Hepatocyte (in vitro differentiated cells): ENCODE measurements around the gene NRTN. TPM values are rescaled to one million over a fixed set of nuclear protein-coding genes. Genes with fewer than 3 reads are reported as not detected.

Experiments used
- DNase-seq: peaks from one replicate; pipeline ENCODE4 v3.0.0-alpha.2; 2016; ENCODE audit warnings: low spot score
- H2AFZ ChIP-seq: fragments of 200-600 bp; sonication (generic); 2 replicates; pipeline ENCODE4 v1.6.0; 2016; ENCODE audit warnings: antibody characterized with exemption, mild to moderate bottlenecking
- H3K27ac ChIP-seq: fragments of 200-600 bp; sonication (generic); 2 replicates; pipeline ENCODE4 v1.5.1; 2016; ENCODE audit warnings: mild to moderate bottlenecking
- H3K27me3 ChIP-seq: fragments of 200-600 bp; sonication (generic); 2 replicates; pipeline ENCODE4 v1.6.1; 2016
- H3K36me3 ChIP-seq: fragments of 200-600 bp; sonication (generic); replicated peaks from 2 replicates; pipeline ENCODE4 v1.5.1; 2016; ENCODE audit warnings: low read depth; ENCODE audit not compliant: insufficient read depth
- H3K4me1 ChIP-seq: fragments of 200-600 bp; sonication (generic); 2 replicates; pipeline ENCODE4 v1.5.1; 2016; ENCODE audit warnings: mild to moderate bottlenecking, moderate library complexity; ENCODE audit not compliant: insufficient read depth
- H3K4me2 ChIP-seq: fragments of 200-600 bp; sonication (generic); 2 replicates; pipeline ENCODE4 v1.6.0; 2016
- H3K4me3 ChIP-seq: fragments of 200-600 bp; sonication (generic); 2 replicates; pipeline ENCODE4 v1.5.1; 2016; ENCODE audit warnings: mild to moderate bottlenecking
- H3K79me2 ChIP-seq: fragments of 200-600 bp; sonication (generic); 2 replicates; pipeline ENCODE4 v1.6.0; 2017; ENCODE audit warnings: mild to moderate bottlenecking
- H3K9me2 ChIP-seq: fragments of 200-600 bp; sonication (generic); replicated peaks from 2 replicates; pipeline ENCODE4 v1.6.0; 2017; ENCODE audit warnings: mild to moderate bottlenecking; ENCODE audit not compliant: insufficient read depth
- H3K9me3 ChIP-seq: fragments of 200-600 bp; sonication (generic); 2 replicates; pipeline ENCODE4 v1.5.1; 2016; ENCODE audit warnings: low read depth, mild to moderate bottlenecking
- H4K20me1 ChIP-seq: fragments of 200-600 bp; sonication (generic); 2 replicates; pipeline ENCODE4 v1.6.0; 2016; ENCODE audit warnings: mild to moderate bottlenecking; ENCODE audit not compliant: insufficient read depth, poor library complexity, severe bottlenecking
- EZH2 ChIP-seq: fragments of 200-600 bp; sonication (generic); IDR thresholded peaks from 2 replicates; pipeline ENCODE4 v1.6.1; 2016; ENCODE audit warnings: antibody characterized with exemption, mild to moderate bottlenecking, borderline replicate concordance
- EZH2phosphoT487 ChIP-seq: fragments of 200-600 bp; sonication (generic); IDR thresholded peaks from one replicate; pipeline ENCODE4 v1.6.1; 2018; ENCODE audit warnings: antibody characterized with exemption, mild to moderate bottlenecking, low read depth, moderate library complexity; ENCODE audit not compliant: unreplicated experiment, severe bottlenecking
- WGBS: methylation state at CpG from one replicate; pipeline ENCODE4 v1.1.6; 2016; ENCODE audit warnings: low lambda C conversion rate; ENCODE audit errors: missing lambda C conversion rate; 5-methylcytosine and 5-hydroxymethylcytosine counted together
- polyA plus RNA-seq: library from polyadenylated mRNA; unstranded; fragments of >200 nt; fragmentation: Nextera tagmentation; extraction: Ambion mirVana; gene quantifications from 2 replicates; pipeline ENCODE4 v1.2.1, GENCODE V29; 2016
- total RNA-seq: library from RNA; depleted of rRNA; stranded (reverse); fragments of >200 nt; gene quantifications from 2 replicates; pipeline ENCODE4 v1.2.3, GENCODE V29; 2014
- TF ChIP-seq, protein P1 (sequence below): fragments of 200-600 bp; sonication (generic); IDR thresholded peaks from 2 replicates; pipeline ENCODE4 v1.5.1; 2016; ENCODE audit warnings: antibody characterized with exemption, mild to moderate bottlenecking; ENCODE audit not compliant: poor library complexity

NRTN gene
- total and polyA plus RNA-seq, 2 experiments from 2014 or later, result 2.7 to 31.1 TPM

DNA sequence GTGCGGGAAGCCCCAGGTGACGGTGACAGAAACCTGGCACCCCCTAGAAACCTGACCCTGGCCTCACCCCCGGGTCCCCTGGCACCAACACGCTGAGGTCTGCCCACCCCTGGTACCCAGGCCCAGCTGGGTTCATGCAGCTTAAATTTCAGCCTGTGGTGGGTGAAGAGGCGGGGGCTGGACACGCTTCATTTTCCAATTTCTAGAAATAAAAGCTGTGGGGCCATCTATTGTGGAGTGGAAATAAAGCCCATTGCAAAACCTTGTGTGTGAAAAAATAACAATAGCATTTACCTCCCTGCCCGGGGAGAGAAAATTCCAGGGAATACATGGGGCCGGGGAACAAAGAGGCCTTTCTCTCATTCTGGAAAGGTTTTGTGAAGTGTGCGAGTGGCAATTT, 73.0 kb downstream of the NRTN start:
- Histone ChIP-seq H3K9me3 (no peaks in the 10 kb centered on the region), H3K4me3 (no peak overlapping the region), H2AFZ (no peak overlapping the region), H3K27ac (no peak overlapping the region), H3K4me2 (no peak overlapping the region), H3K27me3 (no peaks in the 10 kb centered on the region), H3K79me2 (no peaks in the 10 kb centered on the region), H4K20me1 (no peaks in the 10 kb centered on the region), H3K36me3 (no peaks in the 10 kb centered on the region), H3K4me1 (peaks cover 15% of the 10 kb centered on the region), H3K9me2 (no peaks in the 10 kb centered on the region)
- 89% methylated on average over 9 of the region's 9 CpGs for WGBS
- no peak for DNase-seq
- TF ChIP-seq EZH2 (no peak), EZH2phosphoT487 (no peak)
- TF ChIP-seq, protein P1, sequence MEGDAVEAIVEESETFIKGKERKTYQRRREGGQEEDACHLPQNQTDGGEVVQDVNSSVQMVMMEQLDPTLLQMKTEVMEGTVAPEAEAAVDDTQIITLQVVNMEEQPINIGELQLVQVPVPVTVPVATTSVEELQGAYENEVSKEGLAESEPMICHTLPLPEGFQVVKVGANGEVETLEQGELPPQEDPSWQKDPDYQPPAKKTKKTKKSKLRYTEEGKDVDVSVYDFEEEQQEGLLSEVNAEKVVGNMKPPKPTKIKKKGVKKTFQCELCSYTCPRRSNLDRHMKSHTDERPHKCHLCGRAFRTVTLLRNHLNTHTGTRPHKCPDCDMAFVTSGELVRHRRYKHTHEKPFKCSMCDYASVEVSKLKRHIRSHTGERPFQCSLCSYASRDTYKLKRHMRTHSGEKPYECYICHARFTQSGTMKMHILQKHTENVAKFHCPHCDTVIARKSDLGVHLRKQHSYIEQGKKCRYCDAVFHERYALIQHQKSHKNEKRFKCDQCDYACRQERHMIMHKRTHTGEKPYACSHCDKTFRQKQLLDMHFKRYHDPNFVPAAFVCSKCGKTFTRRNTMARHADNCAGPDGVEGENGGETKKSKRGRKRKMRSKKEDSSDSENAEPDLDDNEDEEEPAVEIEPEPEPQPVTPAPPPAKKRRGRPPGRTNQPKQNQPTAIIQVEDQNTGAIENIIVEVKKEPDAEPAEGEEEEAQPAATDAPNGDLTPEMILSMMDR, result no peak

Other genes with a start within 250 kb of the NRTN start
- gene TINCR, start 237.1 kb upstream of the NRTN start, total RNA-seq, result 0.64 and 1.8 TPM in 2 replicates
- gene TINCR, start 237.1 kb upstream of the NRTN start, polyA plus RNA-seq, result 2.4 and 4.9 TPM in 2 replicates
- 21.1 and 22.7 TPM in 2 replicates for gene SAFB2, start 182.3 kb upstream of the NRTN start, total RNA-seq
- gene SAFB2, start 182.3 kb upstream of the NRTN start, polyA plus RNA-seq, result 42.6 and 67.5 TPM in 2 replicates
- 42.0 and 50.2 TPM in 2 replicates for gene SAFB, start 182.0 kb upstream of the NRTN start, total RNA-seq
- 75.8 and 96.3 TPM in 2 replicates for gene SAFB, start 182.0 kb upstream of the NRTN start, polyA plus RNA-seq
- 32.3 and 38.2 TPM in 2 replicates for gene MICOS13, start 124.6 kb upstream of the NRTN start, total RNA-seq
- gene MICOS13, start 124.6 kb upstream of the NRTN start, polyA plus RNA-seq, result 120 and 157 TPM in 2 replicates
- gene HSD11B1L, start 124.0 kb upstream of the NRTN start, total RNA-seq, result 14.0 and 14.9 TPM in 2 replicates
- 25.1 and 26.0 TPM in 2 replicates for gene HSD11B1L, start 124.0 kb upstream of the NRTN start, polyA plus RNA-seq
- gene RPL36, start 114.8 kb upstream of the NRTN start, total RNA-seq, result 637 and 1,059 TPM in 2 replicates
- gene RPL36, start 114.8 kb upstream of the NRTN start, polyA plus RNA-seq, result 917 and 990 TPM in 2 replicates
- gene LONP1, start 84.9 kb upstream of the NRTN start, total RNA-seq, result 61.6 and 63.0 TPM in 2 replicates
- gene LONP1, start 84.9 kb upstream of the NRTN start, polyA plus RNA-seq, result 79.1 and 79.2 TPM in 2 replicates
- not detected in 2 replicates for gene CATSPERD, start 84.4 kb upstream of the NRTN start, total RNA-seq
- not detected in 2 replicates for gene CATSPERD, start 84.4 kb upstream of the NRTN start, polyA plus RNA-seq
- 0.13 and 1.2 TPM in 2 replicates for gene PRR22, start 20.3 kb upstream of the NRTN start, total RNA-seq
- gene PRR22, start 20.3 kb upstream of the NRTN start, polyA plus RNA-seq, result 2.9 and 5.5 TPM in 2 replicates
- gene DUS3L, start 13.9 kb upstream of the NRTN start, total RNA-seq, result 24.9 and 26.7 TPM in 2 replicates
- 28.9 and 44.9 TPM in 2 replicates for gene DUS3L, start 13.9 kb upstream of the NRTN start, polyA plus RNA-seq
- 0.07 and 0.36 TPM in 2 replicates for gene FUT6, start 34.6 kb downstream of the NRTN start, total RNA-seq
- 0.90 TPM in 1 of 2 replicates, not detected in the other for gene FUT6, start 34.6 kb downstream of the NRTN start, polyA plus RNA-seq
- gene FUT3, start 46.4 kb downstream of the NRTN start, total RNA-seq, result 0.08 TPM in 1 of 2 replicates, not detected in the other
- gene FUT3, start 46.4 kb downstream of the NRTN start, polyA plus RNA-seq, result 0.45 TPM in 1 of 2 replicates, not detected in the other
- not detected in 2 replicates for gene FUT5, start 65.5 kb downstream of the NRTN start, total RNA-seq
- gene FUT5, start 65.5 kb downstream of the NRTN start, polyA plus RNA-seq, result not detected in 2 replicates
- 158 and 171 TPM in 2 replicates for gene NDUFA11, start 98.7 kb downstream of the NRTN start, total RNA-seq
- 437 and 441 TPM in 2 replicates for gene NDUFA11, start 98.7 kb downstream of the NRTN start, polyA plus RNA-seq
- gene VMAC, start 99.8 kb downstream of the NRTN start, total RNA-seq, result 4.3 and 5.9 TPM in 2 replicates
- gene VMAC, start 99.8 kb downstream of the NRTN start, polyA plus RNA-seq, result 3.1 and 4.5 TPM in 2 replicates
- 7.5 and 15.5 TPM in 2 replicates for gene CAPS, start 109.2 kb downstream of the NRTN start, total RNA-seq
- 17.8 and 23.1 TPM in 2 replicates for gene CAPS, start 109.2 kb downstream of the NRTN start, polyA plus RNA-seq
- 51.0 and 78.1 TPM in 2 replicates for gene RANBP3, start 173.1 kb downstream of the NRTN start, total RNA-seq
- 10.4 and 16.4 TPM in 2 replicates for gene RANBP3, start 173.1 kb downstream of the NRTN start, polyA plus RNA-seq